GM12878 (cell line): ENCODE data around the gene MPST. TPM values are rescaled to one million over a fixed set of nuclear protein-coding genes. Genes with fewer than 3 reads are reported as not detected.

Experiments
- ATAC-seq: fragments of 200-7000 bp; cut with Tn5 transposase; 3 replicates; pipeline ENCODE4 v1.9.1; 2020; ENCODE audit warnings: mild to moderate bottlenecking, moderate library complexity
- BruUV-seq: library from RNA; stranded (reverse); fragments of 400-500 nt; replicated peaks from 2 replicates; lab custom pipeline; 2021; lab: Mats Ljungman, UMichigan
- CTCF ChIA-PET: fragments of 300-600 bp; sonication (Branson Sonifier 250); formaldehyde crosslinking; extraction: SDS; loops from one replicate; lab custom pipeline; 2021; ENCODE audit warnings: inconsistent platforms; lab: Yijun Ruan, JAX
- POLR2A ChIA-PET: fragments of 350-600 bp; formaldehyde crosslinking; extraction: SDS; loops from one replicate; lab custom pipeline; 2021; ENCODE audit warnings: inconsistent platforms; lab: Charles Lee
- RAD21 ChIA-PET: fragments of 300-600 bp; sonication (Branson Sonifier 250); formaldehyde crosslinking; loops from one replicate; lab custom pipeline; 2023; ENCODE audit warnings: antibody characterized with exemption; ENCODE audit not compliant: unreplicated experiment; lab: Charles Lee
- SMC1A ChIA-PET: fragments of 300-600 bp; sonication (Branson Sonifier 250); formaldehyde crosslinking; loops from one replicate; lab custom pipeline; 2023; ENCODE audit not compliant: unreplicated experiment, uncharacterized antibody; lab: Charles Lee
- DNase-seq: peaks from one replicate; pipeline ENCODE4 v3.0.0-alpha.2; 2011; ENCODE audit warnings: low read depth, low spot score
- FAIRE-seq: peaks from 3 replicates; lab custom pipeline; 2011; peaks lifted over from hg19 to GRCh38; lab: Jason Lieb, UNC
- H2AFZ ChIP-seq: 2 replicates; pipeline ENCODE4 v1.6.0; 2011; ENCODE audit warnings: low read depth, low read length, control low read depth; ENCODE audit not compliant: control insufficient read depth
- H3K27ac ChIP-seq: 2 replicates; pipeline ENCODE4 v1.5.1; 2011; ENCODE audit warnings: control low read depth; ENCODE audit not compliant: control insufficient read depth, insufficient read depth
- H3K27me3 ChIP-seq, 2 experiments: replicated peaks in 1 of 2; 2 replicates each; pipeline versions ENCODE4 v1.6.0 to v1.6.1; 2011; ENCODE audit warnings: low read length in 1 of 2; ENCODE audit not compliant: control insufficient read depth in 2 of 2, insufficient read depth in 2 of 2
- H3K36me3 ChIP-seq, 2 experiments: 2 replicates each; pipeline ENCODE4 v1.5.1; 2011; ENCODE audit warnings: low read length in 1 of 2; ENCODE audit not compliant: control insufficient read depth in 2 of 2, insufficient read depth in 2 of 2
- H3K4me1 ChIP-seq: 2 replicates; pipeline ENCODE4 v1.6.1; 2011; ENCODE audit warnings: mild to moderate bottlenecking, low read length, moderate library complexity, mixed read lengths; ENCODE audit not compliant: control insufficient read depth, insufficient read depth
- H3K4me2 ChIP-seq: 2 replicates; pipeline ENCODE4 v1.6.0; 2011; ENCODE audit warnings: control low read depth; ENCODE audit not compliant: control insufficient read depth, insufficient read depth
- H3K4me3 ChIP-seq: fragments of 200-600 bp; sonication (generic); 2 replicates; pipeline ENCODE4 v1.5.1; 2016
- H3K79me2 ChIP-seq: 2 replicates; pipeline ENCODE4 v1.6.0; 2011; ENCODE audit warnings: low read length; ENCODE audit not compliant: control insufficient read depth, insufficient read depth
- H3K9ac ChIP-seq: 2 replicates; pipeline ENCODE4 v1.8.0; 2011; ENCODE audit warnings: low read length, control low read depth, mixed read lengths; ENCODE audit not compliant: control insufficient read depth, insufficient read depth
- H3K9me3 ChIP-seq: replicated peaks from 3 replicates; pipeline ENCODE4 v1.5.1; 2011; ENCODE audit warnings: mild to moderate bottlenecking, low read length; ENCODE audit not compliant: control insufficient read depth, insufficient read depth
- H4K20me1 ChIP-seq: 2 replicates; pipeline ENCODE4 v1.6.0; 2011; ENCODE audit not compliant: control insufficient read depth, insufficient read depth
- BCL11A ChIP-seq: IDR thresholded peaks from 2 replicates; pipeline ENCODE4 v1.6.1; 2011; ENCODE audit warnings: low read depth, low read length
- CREM ChIP-seq: IDR thresholded peaks from 2 replicates; pipeline ENCODE4 v1.6.1; 2014; ENCODE audit warnings: antibody characterized with exemption, low read depth
- FOXK2 ChIP-seq: fragments of 450-650 bp; IDR thresholded peaks from 2 replicates; pipeline ENCODE4 v1.6.1; 2017; ENCODE audit warnings: mild to moderate bottlenecking, moderate library complexity
- LARP7 ChIP-seq: fragments of 450-650 bp; IDR thresholded peaks from 2 replicates; pipeline ENCODE4 v1.6.1; 2017; ENCODE audit warnings: mild to moderate bottlenecking
- MTA3 ChIP-seq: IDR thresholded peaks from 2 replicates; pipeline ENCODE4 v1.6.1; 2012; ENCODE audit warnings: low read length, inconsistent platforms, borderline replicate concordance
- MYC ChIP-seq: IDR thresholded peaks from 2 replicates; pipeline ENCODE4 v1.6.1; 2011; ENCODE audit warnings: mild to moderate bottlenecking, low read length, moderate library complexity, inconsistent platforms; ENCODE audit not compliant: insufficient read depth, insufficient replicate concordance, insufficient read length, severe bottlenecking
- NR2C2 ChIP-seq: IDR thresholded peaks from 2 replicates; pipeline ENCODE4 v1.6.1; 2011; ENCODE audit warnings: borderline replicate concordance, low read depth; ENCODE audit not compliant: control insufficient read depth, insufficient read length
- PKNOX1 ChIP-seq: fragments of 450-650 bp; IDR thresholded peaks from 2 replicates; pipeline ENCODE4 v1.6.1; 2016; ENCODE audit warnings: mild to moderate bottlenecking
- REST ChIP-seq: IDR thresholded peaks from 2 replicates; pipeline ENCODE4 v1.6.1; 2012; ENCODE audit warnings: mild to moderate bottlenecking, low read depth, low read length
- ZNF592 ChIP-seq: fragments of 450-650 bp; IDR thresholded peaks from 2 replicates; pipeline ENCODE4 v1.6.1; 2017; ENCODE audit warnings: mild to moderate bottlenecking, moderate library complexity
- ZZZ3 ChIP-seq: IDR thresholded peaks from 2 replicates; pipeline ENCODE4 v1.6.1; 2011; ENCODE audit warnings: low read depth; ENCODE audit not compliant: control insufficient read depth, insufficient read length
- WGBS: methylation state at CpG from one replicate; pipeline ENCODE4 v1.1.6; 2016; ENCODE audit warnings: low lambda C conversion rate; ENCODE audit not compliant: insufficient replicate concordance, insufficient coverage; ENCODE audit errors: missing lambda C conversion rate; 5-methylcytosine and 5-hydroxymethylcytosine counted together
- in situ Hi-C: fragments of 300-500 bp; cut with MboI; formaldehyde crosslinking; loops from 9 replicates; pipeline ENCODE4 v1.14.3; 2018; ENCODE audit warnings: mixed read lengths
- intact Hi-C: fragments of 100-400 bp; cut with micrococcal nuclease; formaldehyde crosslinking; loops from one replicate; pipeline ENCODE4 v1.14.2; 2022; ENCODE audit not compliant: unreplicated experiment
- polyA plus RNA-seq, 11 experiments: library from polyadenylated mRNA; depleted of rRNA in 4 of 11; unstranded in 6 of 11; stranded (reverse) in 5 of 11; fragments of >200 nt; fragmentation: Nextera tagmentation in 4 of 11; fragmentation: Illumina TruSeq in 1 of 11; extraction: Ambion mirVana in 4 of 11; extraction: Trizol in 1 of 11; gene quantifications; 1 replicate in 1 of 11; 2 replicates in 10 of 11; pipeline versions ENCODE4 v1.2.1 to v1.2.3, GENCODE V29; 2011 to 2016; ENCODE audit warnings: inconsistent platforms in 2 of 11, missing spikeins in 2 of 11, low read depth in 1 of 11
- total RNA-seq, 4 experiments: library from RNA; depleted of rRNA in 3 of 4; stranded (reverse); fragments of >200 nt in 3 of 4; fragmentation: Illumina TruSeq in 1 of 4; extraction: Trizol in 1 of 4; gene quantifications; 2 replicates each; pipeline versions ENCODE4 v1.2.1 to v1.2.3, GENCODE V29; 2013 to 2021
- TF ChIP-seq, protein P1 (sequence below): IDR thresholded peaks from 2 replicates; pipeline ENCODE4 v1.6.1; 2011; ENCODE audit warnings: borderline replicate concordance, low read depth, mild to moderate bottlenecking, moderate library complexity, mixed read lengths, low read length; ENCODE audit not compliant: insufficient read depth; ENCODE audit errors: extremely low read length

The MPST gene
- total and polyA plus RNA-seq, 10 of the 15 experiments (the other 5 are each of a cell fraction or from before 2014, with no cell fraction given) = 0.95 to 88.7 (median 38.5) TPM

- TF ChIP-seq, protein P1, sequence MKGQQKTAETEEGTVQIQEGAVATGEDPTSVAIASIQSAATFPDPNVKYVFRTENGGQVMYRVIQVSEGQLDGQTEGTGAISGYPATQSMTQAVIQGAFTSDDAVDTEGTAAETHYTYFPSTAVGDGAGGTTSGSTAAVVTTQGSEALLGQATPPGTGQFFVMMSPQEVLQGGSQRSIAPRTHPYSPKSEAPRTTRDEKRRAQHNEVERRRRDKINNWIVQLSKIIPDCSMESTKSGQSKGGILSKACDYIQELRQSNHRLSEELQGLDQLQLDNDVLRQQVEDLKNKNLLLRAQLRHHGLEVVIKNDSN = no peak
- no peak for TF ChIP-seq LARP7
- TF ChIP-seq MYC = no peak
- no peak for TF ChIP-seq FOXK2
- TF ChIP-seq ZNF592 = no peak
- TF ChIP-seq, all 136 proteins: peak for 0
These were observed 3.2 kb upstream of the MPST start (continued) for GRCh38 chr22:37016134-37016910.

DNA sequence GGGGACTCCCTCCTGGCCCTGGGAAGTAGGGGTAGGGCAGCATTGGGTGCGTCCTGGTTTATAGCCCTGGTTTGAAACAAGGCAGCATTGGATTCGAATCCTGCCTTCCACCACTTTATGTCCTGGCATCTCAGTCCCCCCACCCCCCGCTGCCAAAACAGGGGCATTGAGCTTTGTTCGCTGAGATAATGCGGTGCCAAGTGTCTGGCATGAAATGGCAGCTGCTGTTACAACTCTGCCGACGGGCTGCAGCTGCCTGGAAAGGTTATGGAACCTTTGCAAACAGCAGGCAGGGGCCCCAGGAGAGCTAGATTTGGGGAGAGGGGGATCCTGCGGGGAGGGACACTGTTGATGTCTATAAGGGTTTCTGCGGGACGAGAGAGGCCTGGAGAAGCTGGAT, 2.2 kb upstream of the MPST start:
- no peaks in the 10 kb centered on the region for H4K20me1 ChIP-seq
- ChIA-PET SMC1A (no interaction called here), POLR2A (interaction anchor here (1.2 kb wide), 1 partner anchor 241 kb away, joined by 4 read pairs; the partner anchor contains the start of gene IFT27), RAD21 (no interaction called here), CTCF (interaction anchor here (0.6 to 1.8 kb wide), 5 partner anchors 8 to 59 kb away, joined by 3 to 4 read pairs (median 4); no protein-coding TSS in a partner anchor)
- FAIRE-seq = no peak
- H3K4me1 ChIP-seq = peaks cover 8% of the 10 kb centered on the region
- H3K36me3 ChIP-seq = no peaks in the 10 kb centered on the region; a peak in 1 of 4 replicates
- H3K9ac ChIP-seq = no peak overlapping the region
- DNase-seq = no peak
- no peak overlapping the region for H3K4me2 ChIP-seq
- no peak overlapping the region for H3K4me3 ChIP-seq
- 97% methylated on average over 10 of the region's 10 CpGs for WGBS
- no TSS peak for BruUV-seq
- intact Hi-C loops = no loop called here
- peaks cover 2% of the 10 kb centered on the region; the same call in 1 of the 2 replicates for H3K79me2 ChIP-seq
- H3K27me3 ChIP-seq = no peaks in the 10 kb centered on the region
- in situ Hi-C loops = no loop called here
- H3K9me3 ChIP-seq = no peaks in the 10 kb centered on the region
- no peak overlapping the region for H2AFZ ChIP-seq
- no peak for ATAC-seq
- no peak overlapping the region for H3K27ac ChIP-seq
- no peak for TF ChIP-seq CREM
- TF ChIP-seq BCL11A = no peak
- TF ChIP-seq NR2C2 = no peak
- no peak for TF ChIP-seq ZZZ3
- TF ChIP-seq PKNOX1 = no peak
- no peak for TF ChIP-seq REST
- no peak for TF ChIP-seq MTA3
